ENCODE measurements around the gene ROBO1. TPM values are rescaled to one million over a fixed set of nuclear protein-coding genes. Genes with fewer than 3 reads are reported as not detected.

The ROBO1 gene
- total and polyA plus RNA-seq, 2 of the 13 experiments (the other 11 are each of a cell fraction or from before 2014, with no cell fraction given): 52.2 to 71.0 TPM

DNA sequence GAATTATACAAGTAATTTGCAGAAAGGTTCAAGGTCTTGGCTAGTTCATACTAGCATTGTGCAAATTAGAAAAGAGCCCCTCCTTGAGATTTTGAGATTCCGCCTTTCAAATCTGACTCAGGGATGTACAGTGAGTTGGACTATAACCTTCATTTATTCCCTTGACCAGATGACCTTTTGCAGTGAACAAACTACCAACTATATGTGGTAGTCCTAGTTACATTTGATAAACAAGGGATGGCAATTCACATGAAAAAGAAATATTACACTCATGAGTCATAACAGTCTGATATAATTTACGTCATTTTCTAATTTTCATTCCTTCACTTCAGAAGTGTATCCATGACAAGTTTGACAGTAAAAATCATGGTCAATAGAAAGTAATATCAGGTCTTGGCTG is 860.4 kb downstream of the ROBO1 start (continued):
- TF ChIP-seq, protein P1, sequence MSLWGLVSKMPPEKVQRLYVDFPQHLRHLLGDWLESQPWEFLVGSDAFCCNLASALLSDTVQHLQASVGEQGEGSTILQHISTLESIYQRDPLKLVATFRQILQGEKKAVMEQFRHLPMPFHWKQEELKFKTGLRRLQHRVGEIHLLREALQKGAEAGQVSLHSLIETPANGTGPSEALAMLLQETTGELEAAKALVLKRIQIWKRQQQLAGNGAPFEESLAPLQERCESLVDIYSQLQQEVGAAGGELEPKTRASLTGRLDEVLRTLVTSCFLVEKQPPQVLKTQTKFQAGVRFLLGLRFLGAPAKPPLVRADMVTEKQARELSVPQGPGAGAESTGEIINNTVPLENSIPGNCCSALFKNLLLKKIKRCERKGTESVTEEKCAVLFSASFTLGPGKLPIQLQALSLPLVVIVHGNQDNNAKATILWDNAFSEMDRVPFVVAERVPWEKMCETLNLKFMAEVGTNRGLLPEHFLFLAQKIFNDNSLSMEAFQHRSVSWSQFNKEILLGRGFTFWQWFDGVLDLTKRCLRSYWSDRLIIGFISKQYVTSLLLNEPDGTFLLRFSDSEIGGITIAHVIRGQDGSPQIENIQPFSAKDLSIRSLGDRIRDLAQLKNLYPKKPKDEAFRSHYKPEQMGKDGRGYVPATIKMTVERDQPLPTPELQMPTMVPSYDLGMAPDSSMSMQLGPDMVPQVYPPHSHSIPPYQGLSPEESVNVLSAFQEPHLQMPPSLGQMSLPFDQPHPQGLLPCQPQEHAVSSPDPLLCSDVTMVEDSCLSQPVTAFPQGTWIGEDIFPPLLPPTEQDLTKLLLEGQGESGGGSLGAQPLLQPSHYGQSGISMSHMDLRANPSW (CRISPR knock-in tag; IDR thresholded peaks at IDR 0.05; ENCODE audit: borderline replicate concordance): no peak
- TF ChIP-seq PHB2 (IDR thresholded peaks at IDR 0.05; ENCODE audit: partially characterized antibody) (no peak), ZNF230 (CRISPR knock-in tag; IDR thresholded peaks at IDR 0.05) (no peak), NR2F6 (IDR thresholded peaks at IDR 0.05) (peak; percentile 30; the same call in 1 of the 2 replicates), NR2F6 (CRISPR knock-in tag; IDR thresholded peaks at IDR 0.05) (no peak), ZNF33B (CRISPR knock-in tag; IDR thresholded peaks at IDR 0.05) (no peak), TCF12 (IDR thresholded peaks at IDR 0.05) (no peak), TCF12 (CRISPR knock-in tag; IDR thresholded peaks at IDR 0.05) (no peak), KDM6A (CRISPR knock-in tag; IDR thresholded peaks at IDR 0.05; ENCODE audit: low read depth) (no peak), SRY (CRISPR knock-in tag; IDR thresholded peaks at IDR 0.05) (no peak), TCF7 (IDR thresholded peaks at IDR 0.05; ENCODE audit: low read depth) (0 out of 2 replicates have a peak, but pooled peaks have one; percentile 7), ZNF20 (CRISPR knock-in tag; IDR thresholded peaks at IDR 0.05) (no peak), EP300 (IDR thresholded peaks at IDR 0.05; ENCODE audit: low read depth in 2 of 2, low read length in 2 of 2) (0 out of 4 replicates have a peak, but pooled peaks of 1 of the 2 experiments have one; percentile 20), EP300 (CRISPR knock-in tag; IDR thresholded peaks at IDR 0.05; ENCODE audit: borderline replicate concordance) (no peak), ZFYVE20 (CRISPR knock-in tag; IDR thresholded peaks at IDR 0.05; ENCODE audit: borderline replicate concordance, low read depth) (no peak), FOXJ3 (CRISPR knock-in tag; IDR thresholded peaks at IDR 0.05; ENCODE audit: borderline replicate concordance) (peak; percentile 52; the same call in 1 of the 2 replicates), SAP130 (CRISPR knock-in tag; IDR thresholded peaks at IDR 0.05; ENCODE audit: low read depth) (0 out of 2 replicates have a peak, but pooled peaks have one; percentile 6), ZFAT (CRISPR knock-in tag; conservative IDR thresholded peaks at IDR 0.05) (0 out of 2 replicates have a peak, but pooled peaks have one; percentile 8), NFIB (CRISPR knock-in tag; IDR thresholded peaks at IDR 0.05; ENCODE audit: borderline replicate concordance) (no peak), KDM5A (IDR thresholded peaks at IDR 0.05; ENCODE audit: borderline replicate concordance, low read length) (no peak), ZNF768 (CRISPR knock-in tag; IDR thresholded peaks at IDR 0.05) (no peak), NR2F1 (CRISPR knock-in tag; IDR thresholded peaks at IDR 0.05) (peak; percentile 24 to 87; a peak in 3 of 4 replicates), RFX3 (CRISPR knock-in tag; IDR thresholded peaks at IDR 0.05) (no peak), ZNF234 (CRISPR knock-in tag; conservative IDR thresholded peaks at IDR 0.05) (no peak), HHEX (CRISPR knock-in tag; IDR thresholded peaks at IDR 0.05) (no peak), HIVEP1 (CRISPR knock-in tag; IDR thresholded peaks at IDR 0.05) (no peak), ZNF724P (CRISPR knock-in tag; IDR thresholded peaks at IDR 0.05; ENCODE audit: borderline replicate concordance) (no peak), ZMYM3 (CRISPR knock-in tag; IDR thresholded peaks at IDR 0.05) (no peak), ZNF326 (CRISPR knock-in tag; IDR thresholded peaks at IDR 0.05; ENCODE audit: borderline replicate concordance) (no peak)
- TF ChIP-seq, protein P2, sequence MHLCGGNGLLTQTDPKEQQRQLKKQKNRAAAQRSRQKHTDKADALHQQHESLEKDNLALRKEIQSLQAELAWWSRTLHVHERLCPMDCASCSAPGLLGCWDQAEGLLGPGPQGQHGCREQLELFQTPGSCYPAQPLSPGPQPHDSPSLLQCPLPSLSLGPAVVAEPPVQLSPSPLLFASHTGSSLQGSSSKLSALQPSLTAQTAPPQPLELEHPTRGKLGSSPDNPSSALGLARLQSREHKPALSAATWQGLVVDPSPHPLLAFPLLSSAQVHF (CRISPR knock-in tag; IDR thresholded peaks at IDR 0.05): no peak
